K562 (cell line): ENCODE results near the gene STK17A. TPM values are rescaled to one million over a fixed set of nuclear protein-coding genes. Genes with fewer than 3 reads are reported as not detected.

Experiments used
- ATAC-seq: fragments of 200-7000 bp; cut with Tn5 transposase; 3 replicates; pipeline ENCODE4 v1.9.1; 2020; ENCODE audit warnings: moderate library complexity
- BruUV-seq: library from RNA; stranded (reverse); fragments of 400-500 nt; replicated peaks from 2 replicates; lab custom pipeline; 2021; lab: Mats Ljungman, UMichigan
- CTCF ChIA-PET: fragments of 300-600 bp; formaldehyde crosslinking; extraction: SDS; loops from one replicate; lab custom pipeline; 2021; ENCODE audit warnings: low intra/inter-chr PET ratio; lab: Yijun Ruan, JAX
- POLR2A ChIA-PET: fragments of 300-600, 350-650 bp; sonication (Branson Sonifier 250); formaldehyde crosslinking; extraction: SDS; loops from one replicate; lab custom pipeline; 2021; ENCODE audit warnings: antibody characterized with exemption, inconsistent platforms; lab: Yijun Ruan, JAX
- DNase-seq, 4 experiments: peaks; one replicate each; pipeline versions ENCODE4 v3.0.0 to v3.0.0-alpha.2; 2011 to 2018; ENCODE audit warnings: low spot score in 3 of 4, mixed read lengths in 3 of 4; ENCODE audit errors: extremely low read depth in 1 of 4
- FAIRE-seq: peaks from 2 replicates; lab custom pipeline; 2011; peaks lifted over from hg19 to GRCh38; lab: Jason Lieb, UNC
- H2AFZ ChIP-seq: 2 replicates; pipeline ENCODE4 v1.6.0; 2011; ENCODE audit warnings: low read depth, low read length, control low read depth, inconsistent platforms
- H3K27ac ChIP-seq: fragments of 200-600 bp; 3 replicates; pipeline ENCODE4 v1.8.0; 2011; ENCODE audit warnings: low read depth, mild to moderate bottlenecking, control low read depth, inconsistent platforms, low read length, moderate library complexity, mixed read lengths; ENCODE audit errors: extremely low read depth
- H3K27me3 ChIP-seq, 2 experiments: fragments of 300-600 bp in 1 of 2; 2 replicates in 1 of 2; 3 replicates in 1 of 2; pipeline versions ENCODE4 v1.6.0 to v1.8.0; 2011; ENCODE audit warnings: inconsistent platforms in 2 of 2, low read length in 2 of 2, mild to moderate bottlenecking in 1 of 2, mixed read lengths in 1 of 2, moderate library complexity in 1 of 2; ENCODE audit not compliant: control insufficient read depth in 2 of 2, insufficient read depth in 2 of 2
- H3K36me3 ChIP-seq: fragments of 300-600 bp; 3 replicates; pipeline ENCODE4 v1.8.0; 2011; ENCODE audit warnings: mild to moderate bottlenecking, low read length, inconsistent platforms; ENCODE audit not compliant: control insufficient read depth, insufficient read depth
- H3K4me1 ChIP-seq, 2 experiments: fragments of 200-600 bp in 1 of 2; replicated peaks in 1 of 2; 2 replicates in 1 of 2; 3 replicates in 1 of 2; pipeline versions ENCODE4 v1.5.1 to v1.8.0; 2011; ENCODE audit warnings: inconsistent platforms in 2 of 2, low read length in 2 of 2, mild to moderate bottlenecking in 1 of 2, mixed read lengths in 1 of 2, moderate library complexity in 1 of 2; ENCODE audit not compliant: control insufficient read depth in 2 of 2, insufficient read depth in 2 of 2
- H3K4me2 ChIP-seq: 2 replicates; pipeline ENCODE4 v1.6.1; 2011; ENCODE audit warnings: low read length, control low read depth, inconsistent platforms, mixed read lengths; ENCODE audit not compliant: insufficient read depth
- H3K4me3 ChIP-seq: fragments of 200-600 bp; sonication (generic), shearing (Covaris generic); 2 replicates; pipeline ENCODE4 v1.5.1; 2016; ENCODE audit warnings: control low read depth, inconsistent platforms
- H3K79me2 ChIP-seq: fragments of 200-600 bp; 3 replicates; pipeline ENCODE4 v1.8.0; 2011; ENCODE audit warnings: low read length, inconsistent platforms; ENCODE audit not compliant: control insufficient read depth, insufficient read depth
- H3K9ac ChIP-seq, 2 experiments: 2 replicates each; pipeline versions ENCODE4 v1.6.0 to v1.6.1; 2011; ENCODE audit warnings: low read depth in 2 of 2, low read length in 2 of 2, control low read depth in 1 of 2, inconsistent platforms in 1 of 2, mild to moderate bottlenecking in 1 of 2, mixed read lengths in 1 of 2; ENCODE audit not compliant: insufficient read depth in 1 of 2
- H3K9me1 ChIP-seq: one replicate; pipeline ENCODE4 v1.6.0; 2011; ENCODE audit warnings: inconsistent platforms, mild to moderate bottlenecking, low read length, moderate library complexity; ENCODE audit not compliant: control insufficient read depth, insufficient read depth
- H3K9me3 ChIP-seq: replicated peaks from 2 replicates; pipeline ENCODE4 v1.5.1; 2011; ENCODE audit warnings: low read depth, low read length, inconsistent platforms; ENCODE audit not compliant: control insufficient read depth, insufficient read depth
- H4K20me1 ChIP-seq: replicated peaks from 2 replicates; pipeline ENCODE4 v1.6.1; 2011; ENCODE audit warnings: low read length, inconsistent platforms, mixed read lengths; ENCODE audit not compliant: control insufficient read depth, insufficient read depth
- ARID3B ChIP-seq: fragments of 250-450 bp; sonication (Bioruptor Pico); IDR thresholded peaks from 2 replicates; pipeline ENCODE4 v1.4.0; 2020; ENCODE audit warnings: borderline replicate concordance
- POLR2A ChIP-seq: fragments of 450-650 bp; conservative IDR thresholded peaks from 2 replicates; pipeline ENCODE4 v1.6.1; 2016
- RBBP5 ChIP-seq: fragments of 200-600 bp; sonication (generic); IDR thresholded peaks from 2 replicates; pipeline ENCODE4 v1.6.1; 2012; ENCODE audit warnings: borderline replicate concordance, mild to moderate bottlenecking, low read length, control low read depth, inconsistent platforms; ENCODE audit not compliant: insufficient read depth, poor library complexity, severe bottlenecking
- SUPT5H ChIP-seq: fragments of 450-650 bp; IDR thresholded peaks from 2 replicates; pipeline ENCODE4 v1.6.1; 2016
- XRCC3 ChIP-seq: fragments of 450-650 bp; IDR thresholded peaks from 2 replicates; pipeline ENCODE4 v1.6.1; 2017; ENCODE audit warnings: mild to moderate bottlenecking, moderate library complexity
- WGBS: fragments of 100-300 bp; shearing (Covaris generic); methylation state at CpG from one replicate; pipeline ENCODE4 v1.1.6; 2016; ENCODE audit warnings: low coverage, mixed read lengths; ENCODE audit not compliant: insufficient coverage; ENCODE audit errors: missing lambda C conversion rate; 5-methylcytosine and 5-hydroxymethylcytosine counted together
- in situ Hi-C: fragments of 300-500 bp; cut with MboI; formaldehyde crosslinking; loops from 4 replicates; pipeline ENCODE4 v1.15.0; 2018; ENCODE audit warnings: inconsistent platforms, mixed read lengths
- intact Hi-C: fragments of 100-400 bp; cut with micrococcal nuclease; formaldehyde crosslinking; loops from 2 replicates; pipeline ENCODE4 v1.14.2; 2022
- polyA plus RNA-seq, 8 experiments: library from polyadenylated mRNA; depleted of rRNA in 4 of 8; stranded (reverse) in 5 of 8; unstranded in 3 of 8; fragments of >200 nt; fragmentation: Nextera tagmentation in 2 of 8; fragmentation: Illumina TruSeq in 1 of 8; extraction: Ambion mirVana in 2 of 8; extraction: Trizol in 1 of 8; gene quantifications; 2 replicates each; pipeline versions ENCODE4 v1.2.1 to v1.2.3, GENCODE V29; 2011 to 2014; ENCODE audit warnings: inconsistent platforms in 1 of 8, missing spikeins in 1 of 8
- total RNA-seq, 7 experiments: library from RNA; depleted of rRNA in 6 of 7; stranded (reverse); fragments of >200 nt in 6 of 7; fragmentation: Illumina TruSeq in 2 of 7; extraction: Trizol in 2 of 7; gene quantifications; 2 replicates each; pipeline versions ENCODE4 v1.2.1 to v1.2.3, GENCODE V29; 2011 to 2021; ENCODE audit warnings: low replicate concordance in 1 of 7

STK17A gene
- total and polyA plus RNA-seq, 9 of the 15 experiments (the other 6 are each of a cell fraction or from before 2014, with no cell fraction given) = 3.4 to 16.3 (median 13.2) TPM

GRCh38 chr7:43612599-43613589 is 30.0 kb downstream of the STK17A start (continued):
- TF ChIP-seq RBBP5 = no peak

GRCh38 chr7:43615558-43616145 is 32.7 kb downstream of the STK17A start:
- Histone ChIP-seq H3K9ac (no peak overlapping the region), H2AFZ (no peak overlapping the region), H3K9me3 (no peaks in the 10 kb centered on the region), H3K27ac (no peak overlapping the region; the same call in 2 of the 3 replicates), H4K20me1 (no peaks in the 10 kb centered on the region), H3K4me3 (no peak overlapping the region), H3K79me2 (no peaks in the 10 kb centered on the region), H3K4me2 (no peak overlapping the region), H3K27me3 (no peaks in the 10 kb centered on the region), H3K9me1 (no peaks in the 10 kb centered on the region), H3K36me3 (peaks cover 36% of the 10 kb centered on the region), H3K4me1 (no peaks in the 10 kb centered on the region)
- 88% methylated on average over 7 of the region's 7 CpGs for WGBS
- FAIRE-seq (no peak), ATAC-seq (no peak), DNase-seq (no peak)
- ChIA-PET CTCF (no interaction called here), POLR2A (no interaction called here)
- in situ Hi-C loops (no loop called here), intact Hi-C loops (no loop called here)
- TF ChIP-seq POLR2A = 0 out of 2 replicates have a peak, but pooled peaks have one; percentile 47
- TF ChIP-seq SUPT5H = 0 out of 2 replicates have a peak, but pooled peaks have one; percentile 37
- no peak for TF ChIP-seq XRCC3
- no peak for TF ChIP-seq ARID3B
- BruUV-seq = no TSS peak
